Brain microvascular endothelial cell (primary cell): ENCODE data around the gene OTUB1.

Source experiments
- DNase-seq: peaks from one replicate; pipeline ENCODE4 v3.0.0-alpha.2; 2020
- H3K27ac ChIP-seq: fragments of 250-450 bp; sonication (Bioruptor Pico); 2 replicates; pipeline ENCODE4 v1.5.1; 2020; ENCODE audit warnings: mild to moderate bottlenecking, moderate library complexity
- H3K27me3 ChIP-seq: fragments of 250-450 bp; sonication (Bioruptor Pico); replicated peaks from 2 replicates; pipeline ENCODE4 v1.5.1; 2020; ENCODE audit warnings: mild to moderate bottlenecking
- H3K36me3 ChIP-seq: fragments of 250-450 bp; sonication (Bioruptor Pico); replicated peaks from 2 replicates; pipeline ENCODE4 v1.5.1; 2020; ENCODE audit warnings: mild to moderate bottlenecking
- H3K4me3 ChIP-seq: 2 replicates; pipeline ENCODE4 v1.5.1; 2011; ENCODE audit warnings: low read depth, mild to moderate bottlenecking, control low read depth, low read length, moderate library complexity
- CTCF ChIP-seq: IDR thresholded peaks from 2 replicates; pipeline ENCODE4 v1.5.1; 2011; ENCODE audit warnings: low read depth, mild to moderate bottlenecking, moderate library complexity, low read length, control low read depth, inconsistent platforms; ENCODE audit errors: missing control alignments
- in situ Hi-C: cut with HindIII; loops from 2 replicates; pipeline ENCODE4 v1.10.0; 2017; ENCODE audit warnings: low sequenced_read_pairs, low pct_ligation_motif_present

The OTUB1 gene

GRCh38 chr11:64015935-64016845 lies 30.0 kb downstream of the OTUB1 start:
- Histone ChIP-seq H3K27me3 (no peaks in the 10 kb centered on the region), H3K27ac (no peak overlapping the region), H3K4me3 (no peak overlapping the region), H3K36me3 (no peaks in the 10 kb centered on the region)
- TF ChIP-seq CTCF: no peak
- in situ Hi-C loops: no loop called here
- no peak for DNase-seq

- no peak for DNase-seq
- H3K27ac ChIP-seq: no peak overlapping the region
- in situ Hi-C loops: no loop called here
- no peak overlapping the region for H3K4me3 ChIP-seq
- no peaks in the 10 kb centered on the region for H3K27me3 ChIP-seq
- H3K36me3 ChIP-seq: no peaks in the 10 kb centered on the region
- no peak for TF ChIP-seq CTCF
These were observed 31.6 kb downstream of the OTUB1 start for GRCh38 chr11:64017945-64018224.

- in situ Hi-C loops: no loop called here
- Histone ChIP-seq H3K4me3 (no peak overlapping the region), H3K27me3 (no peaks in the 10 kb centered on the region), H3K36me3 (no peaks in the 10 kb centered on the region), H3K27ac (no peak overlapping the region)
- no peak for DNase-seq
- TF ChIP-seq CTCF: no peak
These were observed 32.1 kb downstream of the OTUB1 start for GRCh38 chr11:64018310-64018709.

GRCh38 chr11:64019106-64020037 lies 33.1 kb downstream of the OTUB1 start:
- Histone ChIP-seq H3K27me3 (no peaks in the 10 kb centered on the region), H3K4me3 (no peak overlapping the region), H3K27ac (no peak overlapping the region), H3K36me3 (no peaks in the 10 kb centered on the region)
- in situ Hi-C loops: no loop called here
- no peak for TF ChIP-seq CTCF
- DNase-seq: no peak

- Histone ChIP-seq H3K27ac (no peak overlapping the region), H3K27me3 (no peaks in the 10 kb centered on the region), H3K36me3 (no peaks in the 10 kb centered on the region), H3K4me3 (no peak overlapping the region)
- in situ Hi-C loops: no loop called here
- TF ChIP-seq CTCF: no peak
- no peak for DNase-seq
These were observed 34.9 kb downstream of the OTUB1 start for GRCh38 chr11:64020976-64021756.
